Measurements from ENCODE around the gene CRELD2. TPM values are rescaled to one million over a fixed set of nuclear protein-coding genes. Genes with fewer than 3 reads are reported as not detected.
A peak's percentile ranks its signal among the peaks of the same experiment; 100 is the strongest.

The CRELD2 gene
- total RNA-seq, 2 experiments from 2014 or later: 32.6 to 34.8 TPM

- Mint-ChIP-seq H3K9me3 (no peaks in the 10 kb centered on the region), H3K4me1 (peaks cover 7% of the 10 kb centered on the region), H3K27me3 (no peaks in the 10 kb centered on the region), H3K4me3 (peak overlapping the region; percentile 83), H3K36me3 (peaks cover 17% of the 10 kb centered on the region), H3K27ac (peak overlapping the region; percentile 93)
- no peak for DNase-seq
Observed at GRCh38 chr22:49958366-49958921, 40.0 kb downstream of the CRELD2 start.

GRCh38 chr22:49958931-49959781, 40.7 kb downstream of the CRELD2 start:
- Mint-ChIP-seq H3K27me3 (no peaks in the 10 kb centered on the region), H3K9me3 (no peaks in the 10 kb centered on the region), H3K4me3 (peak overlapping the region; percentile 83), H3K36me3 (peaks cover 24% of the 10 kb centered on the region), H3K27ac (peak overlapping the region; percentile 93), H3K4me1 (peaks cover 14% of the 10 kb centered on the region)
- no peak for DNase-seq

GRCh38 chr22:49959782-49960158, 41.3 kb downstream of the CRELD2 start:
- H3K9me3 Mint-ChIP-seq: no peaks in the 10 kb centered on the region
- H3K36me3 Mint-ChIP-seq: peaks cover 30% of the 10 kb centered on the region
- H3K27ac Mint-ChIP-seq: peak overlapping the region; percentile 93
- H3K4me3 Mint-ChIP-seq: peak overlapping the region; percentile 83
- peaks cover 20% of the 10 kb centered on the region for H3K4me1 Mint-ChIP-seq
- DNase-seq: no peak
- no peaks in the 10 kb centered on the region for H3K27me3 Mint-ChIP-seq

DNA sequence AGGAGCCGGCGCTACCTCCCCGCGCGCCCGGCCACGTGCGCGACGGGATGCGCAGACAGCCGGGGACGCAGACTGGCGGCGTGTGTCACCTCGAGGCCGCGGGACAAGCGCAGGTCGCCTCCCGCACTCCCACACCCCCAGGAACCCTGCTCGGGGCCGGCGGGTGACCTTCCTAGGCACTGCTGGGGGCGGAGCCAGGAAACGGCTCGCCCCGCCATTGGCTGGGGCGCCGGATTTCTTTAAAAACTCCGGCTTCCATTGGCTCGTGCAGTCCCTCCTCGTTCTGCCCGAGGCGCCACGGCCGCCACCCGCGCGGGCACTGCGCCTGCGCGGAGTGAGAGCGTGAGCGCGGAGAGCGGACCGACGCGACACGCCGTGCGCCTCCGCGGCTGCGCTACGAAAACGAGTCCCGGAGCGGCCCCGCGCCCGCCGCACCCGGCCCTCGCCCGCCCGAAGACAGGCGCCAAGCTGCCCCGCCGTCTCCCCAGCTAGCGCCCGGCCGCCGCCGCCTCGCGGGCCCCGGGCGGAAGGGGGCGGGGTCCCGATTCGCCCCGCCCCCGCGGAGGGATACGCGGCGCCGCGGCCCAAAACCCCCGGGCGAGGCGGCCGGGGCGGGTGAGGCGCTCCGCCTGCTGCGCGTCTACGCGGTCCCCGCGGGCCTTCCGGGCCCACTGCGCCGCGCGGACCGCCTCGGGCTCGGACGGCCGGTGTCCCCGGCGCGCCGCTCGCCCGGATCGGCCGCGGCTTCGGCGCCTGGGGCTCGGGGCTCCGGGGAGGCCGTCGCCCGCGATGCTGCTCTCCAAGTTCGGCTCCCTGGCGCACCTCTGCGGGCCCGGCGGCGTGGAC, 41.9 kb downstream of the CRELD2 start, which contains the start of gene PIM3:
Gene PIM3 (plus strand): TSS at position 614 of the 846 bp plus-strand sequence. CDS start 176 bp downstream, at position 790.
- Mint-ChIP-seq H3K9me3 (no peaks in the 10 kb centered on the region), H3K4me3 (peak within 1 kb of the TSS; percentile 92), H3K27me3 (no peaks in the 10 kb centered on the region), H3K36me3 (peaks cover 33% of the 10 kb centered on the region), H3K27ac (peak within 1 kb of the TSS; percentile 95), H3K4me1 (peaks cover 22% of the 10 kb centered on the region)
- peak; percentile 96 for DNase-seq

GRCh38 chr22:49961005-49961600, 42.7 kb downstream of the CRELD2 start:
- H3K27me3 Mint-ChIP-seq: no peaks in the 10 kb centered on the region
- DNase-seq: peak; percentile 60
- peak overlapping the region; percentile 92 for H3K4me3 Mint-ChIP-seq
- H3K9me3 Mint-ChIP-seq: no peaks in the 10 kb centered on the region
- H3K27ac Mint-ChIP-seq: peak overlapping the region; percentile 95
- H3K4me1 Mint-ChIP-seq: peaks cover 22% of the 10 kb centered on the region
- peaks cover 33% of the 10 kb centered on the region for H3K36me3 Mint-ChIP-seq

GRCh38 chr22:49961601-49962011, 43.2 kb downstream of the CRELD2 start:
- peak overlapping the region; percentile 95 for H3K27ac Mint-ChIP-seq
- peak overlapping the region; percentile 92 for H3K4me3 Mint-ChIP-seq
- peaks cover 25% of the 10 kb centered on the region for H3K4me1 Mint-ChIP-seq
- H3K9me3 Mint-ChIP-seq: no peaks in the 10 kb centered on the region
- no peak for DNase-seq
- peaks cover 33% of the 10 kb centered on the region for H3K36me3 Mint-ChIP-seq
- H3K27me3 Mint-ChIP-seq: no peaks in the 10 kb centered on the region

GRCh38 chr22:49962012-49962750, 43.7 kb downstream of the CRELD2 start:
- peaks cover 33% of the 10 kb centered on the region for H3K36me3 Mint-ChIP-seq
- H3K27me3 Mint-ChIP-seq: no peaks in the 10 kb centered on the region
- DNase-seq: peak; percentile 86
- H3K4me3 Mint-ChIP-seq: peak overlapping the region; percentile 92
- peak overlapping the region; percentile 95 for H3K27ac Mint-ChIP-seq
- peaks cover 26% of the 10 kb centered on the region for H3K4me1 Mint-ChIP-seq
- H3K9me3 Mint-ChIP-seq: no peaks in the 10 kb centered on the region

- no peak for DNase-seq
- peak overlapping the region; percentile 92 for H3K4me3 Mint-ChIP-seq
- H3K9me3 Mint-ChIP-seq: no peaks in the 10 kb centered on the region
- peaks cover 35% of the 10 kb centered on the region for H3K36me3 Mint-ChIP-seq
- H3K27ac Mint-ChIP-seq: peak overlapping the region; percentile 88
- no peaks in the 10 kb centered on the region for H3K27me3 Mint-ChIP-seq
- H3K4me1 Mint-ChIP-seq: peaks cover 33% of the 10 kb centered on the region
Observed at GRCh38 chr22:49962751-49963646, 44.6 kb downstream of the CRELD2 start.

DNA sequence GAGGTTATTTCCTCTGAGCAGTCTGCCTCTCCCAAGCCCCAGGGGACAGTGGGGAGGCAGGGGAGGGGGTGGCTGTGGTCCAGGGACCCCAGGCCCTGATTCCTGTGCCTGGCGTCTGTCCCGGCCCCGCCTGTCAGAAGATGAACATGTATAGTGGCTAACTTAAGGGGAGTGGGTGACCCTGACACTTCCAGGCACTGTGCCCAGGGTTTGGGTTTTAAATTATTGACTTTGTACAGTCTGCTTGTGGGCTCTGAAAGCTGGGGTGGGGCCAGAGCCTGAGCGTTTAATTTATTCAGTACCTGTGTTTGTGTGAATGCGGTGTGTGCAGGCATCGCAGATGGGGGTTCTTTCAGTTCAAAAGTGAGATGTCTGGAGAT, 45.2 kb downstream of the CRELD2 start:
- Mint-ChIP-seq H3K27me3 (no peaks in the 10 kb centered on the region), H3K4me3 (peak overlapping the region; percentile 92), H3K27ac (peak overlapping the region; percentile 88), H3K9me3 (no peaks in the 10 kb centered on the region), H3K36me3 (peaks cover 36% of the 10 kb centered on the region), H3K4me1 (peaks cover 35% of the 10 kb centered on the region)
- no peak for DNase-seq

DNA sequence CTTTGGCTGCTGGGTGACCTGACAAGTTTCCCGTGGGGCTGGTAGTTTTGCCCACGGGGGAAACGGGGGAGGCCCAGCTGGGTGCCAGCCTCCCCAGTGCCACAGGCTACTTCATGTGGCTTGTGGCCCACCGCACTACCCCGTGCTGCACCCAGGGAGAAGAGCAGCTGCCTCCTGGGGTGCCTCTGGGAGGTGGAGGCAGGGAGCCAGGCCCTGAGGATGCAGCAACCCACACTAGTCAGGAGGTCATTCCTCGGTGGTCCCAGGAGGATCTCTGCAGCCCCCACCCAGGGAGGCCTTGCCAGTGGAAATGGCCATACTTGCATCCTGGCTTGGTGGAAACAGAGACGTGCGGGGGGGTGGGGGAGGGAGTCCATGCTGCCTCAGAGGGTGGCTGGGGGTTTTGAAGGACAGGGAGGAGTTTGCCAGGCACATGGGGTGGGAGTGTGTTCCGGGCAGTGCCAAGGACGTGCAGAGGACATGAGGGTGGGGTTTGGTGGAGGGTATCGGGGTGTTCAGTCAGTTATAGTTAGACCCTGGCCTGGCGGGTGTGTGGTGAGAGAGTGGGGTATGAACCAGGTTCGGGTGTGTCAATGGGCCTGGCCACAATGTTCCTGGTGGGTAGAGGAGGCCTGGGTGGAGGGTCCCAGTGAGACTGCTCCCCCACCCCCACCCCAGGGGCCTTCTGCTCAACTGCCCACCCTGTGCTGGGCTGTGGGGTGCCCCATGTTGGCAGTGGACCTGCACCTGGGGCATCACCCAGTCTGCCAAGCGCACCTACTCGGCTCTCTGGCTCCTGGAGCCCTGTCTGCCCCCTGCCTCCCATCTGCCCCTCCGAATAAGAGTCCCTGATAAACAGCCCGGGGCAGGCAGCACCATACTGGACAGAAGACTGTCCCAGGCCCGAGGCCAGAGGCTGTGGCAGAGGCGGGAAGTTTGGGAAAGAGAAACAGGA, 46.0 kb downstream of the CRELD2 start:
- H3K27me3 Mint-ChIP-seq: no peaks in the 10 kb centered on the region
- DNase-seq: no peak
- H3K36me3 Mint-ChIP-seq: peaks cover 36% of the 10 kb centered on the region
- peak overlapping the region; percentile 88 for H3K27ac Mint-ChIP-seq
- no peaks in the 10 kb centered on the region for H3K9me3 Mint-ChIP-seq
- H3K4me1 Mint-ChIP-seq: peaks cover 30% of the 10 kb centered on the region
- H3K4me3 Mint-ChIP-seq: peak overlapping the region; percentile 92

- H3K27me3 Mint-ChIP-seq: no peaks in the 10 kb centered on the region
- no peak for DNase-seq
- H3K4me1 Mint-ChIP-seq: peaks cover 36% of the 10 kb centered on the region
- H3K27ac Mint-ChIP-seq: peak overlapping the region; percentile 68
- H3K4me3 Mint-ChIP-seq: peak overlapping the region; percentile 92
- H3K36me3 Mint-ChIP-seq: peaks cover 36% of the 10 kb centered on the region
- no peaks in the 10 kb centered on the region for H3K9me3 Mint-ChIP-seq
Observed at GRCh38 chr22:49965091-49966040, 46.9 kb downstream of the CRELD2 start.
